H9 (cell line): ENCODE data around the gene DPM2. TPM values are rescaled to one million over a fixed set of nuclear protein-coding genes. Genes with fewer than 3 reads are reported as not detected.

Experiments
- DNase-seq: peaks from one replicate; pipeline ENCODE4 v3.0.0-alpha.2; 2017
- H2AFZ ChIP-seq: one replicate; pipeline ENCODE4 v1.6.1; 2013; ENCODE audit warnings: mild to moderate bottlenecking, low read length, control low read depth, moderate library complexity
- H2AK5ac ChIP-seq: 2 replicates; pipeline ENCODE4 v1.6.1; 2013; ENCODE audit warnings: low read length, control low read depth, mixed read lengths; ENCODE audit not compliant: insufficient read length
- H2BK120ac ChIP-seq: one replicate; pipeline ENCODE4 v1.6.1; 2013; ENCODE audit warnings: low read depth, mild to moderate bottlenecking, low read length, control low read depth, inconsistent platforms; ENCODE audit not compliant: poor library complexity, severe bottlenecking
- H2BK12ac ChIP-seq: 2 replicates; pipeline ENCODE4 v1.6.1; 2013; ENCODE audit warnings: low read length, control low read depth, mixed read lengths, low read depth; ENCODE audit not compliant: insufficient read length
- H2BK15ac ChIP-seq: 2 replicates; pipeline ENCODE4 v1.6.1; 2013; ENCODE audit warnings: low read depth, low read length, control low read depth
- H2BK20ac ChIP-seq: one replicate; pipeline ENCODE4 v1.6.1; 2013; ENCODE audit warnings: low read depth, mild to moderate bottlenecking, low read length, control low read depth, inconsistent platforms; ENCODE audit not compliant: poor library complexity, severe bottlenecking
- H2BK5ac ChIP-seq: 2 replicates; pipeline ENCODE4 v1.6.1; 2013; ENCODE audit warnings: low read length, control low read depth, mixed read lengths; ENCODE audit not compliant: insufficient read length
- H3K14ac ChIP-seq: 2 replicates; pipeline ENCODE4 v1.6.1; 2013; ENCODE audit warnings: low read length, control low read depth; ENCODE audit not compliant: insufficient read depth
- H3K18ac ChIP-seq: 2 replicates; pipeline ENCODE4 v1.6.1; 2013; ENCODE audit warnings: low read depth, mild to moderate bottlenecking, mixed read lengths, low read length, control low read depth; ENCODE audit not compliant: insufficient read length
- H3K23ac ChIP-seq: 2 replicates; pipeline ENCODE4 v1.6.1; 2013; ENCODE audit warnings: low read length, control low read depth, mixed read lengths, low read depth; ENCODE audit not compliant: insufficient read length
- H3K23me2 ChIP-seq: 2 replicates; pipeline ENCODE4 v1.6.1; 2013; ENCODE audit warnings: low read depth, mild to moderate bottlenecking, mixed read lengths, low read length, control low read depth; ENCODE audit not compliant: insufficient read length, poor library complexity, severe bottlenecking
- H3K27ac ChIP-seq: 2 replicates; pipeline ENCODE4 v1.5.1; 2013; ENCODE audit warnings: low read length, control low read depth, mixed read lengths, low read depth; ENCODE audit not compliant: insufficient read length
- H3K27me3 ChIP-seq: 2 replicates; pipeline ENCODE4 v1.6.1; 2013; ENCODE audit warnings: low read length, control low read depth, inconsistent platforms; ENCODE audit not compliant: insufficient read depth
- H3K4ac ChIP-seq: 2 replicates; pipeline ENCODE4 v1.6.1; 2013; ENCODE audit warnings: low read depth, mild to moderate bottlenecking, control low read depth, inconsistent platforms, low read length, moderate library complexity
- H3K4me1 ChIP-seq: 2 replicates; pipeline ENCODE4 v1.6.1; 2013; ENCODE audit warnings: low read length, control low read depth, inconsistent platforms; ENCODE audit not compliant: insufficient read depth
- H3K4me2 ChIP-seq: 2 replicates; pipeline ENCODE4 v1.6.1; 2013; ENCODE audit warnings: low read length, control low read depth, mixed read lengths; ENCODE audit not compliant: insufficient read length, insufficient read depth
- H3K56ac ChIP-seq: 2 replicates; pipeline ENCODE4 v1.6.1; 2013; ENCODE audit warnings: low read depth, mild to moderate bottlenecking, mixed read lengths, low read length, control low read depth; ENCODE audit not compliant: insufficient read length
- H3K79me1 ChIP-seq: 2 replicates; pipeline ENCODE4 v1.6.1; 2013; ENCODE audit warnings: low read depth, mild to moderate bottlenecking, moderate library complexity, low read length, control low read depth, inconsistent platforms; ENCODE audit not compliant: insufficient read depth, poor library complexity, severe bottlenecking
- H3K79me2 ChIP-seq: 2 replicates; pipeline ENCODE4 v1.6.1; 2013; ENCODE audit warnings: low read length, control low read depth, inconsistent platforms; ENCODE audit not compliant: insufficient read depth
- H3K9ac ChIP-seq: 2 replicates; pipeline ENCODE4 v1.6.1; 2013; ENCODE audit warnings: low read length, control low read depth, mixed read lengths; ENCODE audit not compliant: insufficient read length; ENCODE audit errors: extremely low read depth
- H3K9me3 ChIP-seq: one replicate; pipeline ENCODE4 v1.6.1; 2013; ENCODE audit warnings: low read depth, low read length, inconsistent platforms; ENCODE audit not compliant: control insufficient read depth
- H3T11ph ChIP-seq: one replicate; pipeline ENCODE4 v1.6.1; 2013; ENCODE audit warnings: mild to moderate bottlenecking, low read length, control low read depth, inconsistent platforms
- H4K20me1 ChIP-seq: one replicate; pipeline ENCODE4 v1.6.1; 2013; ENCODE audit not compliant: control insufficient read depth, insufficient read length, insufficient read depth
- H4K5ac ChIP-seq: 2 replicates; pipeline ENCODE4 v1.6.1; 2013; ENCODE audit warnings: low read depth, mild to moderate bottlenecking, mixed read lengths, low read length, control low read depth; ENCODE audit not compliant: insufficient read length
- H4K8ac ChIP-seq: replicated peaks from 2 replicates; pipeline ENCODE4 v1.6.1; 2013; ENCODE audit warnings: low read length, control low read depth, mixed read lengths, low read depth; ENCODE audit not compliant: insufficient read length
- H4K91ac ChIP-seq: 2 replicates; pipeline ENCODE4 v1.6.1; 2013; ENCODE audit warnings: low read depth, mild to moderate bottlenecking, moderate library complexity, mixed read lengths, low read length, control low read depth; ENCODE audit not compliant: insufficient read length
- H3K27ac Mint-ChIP-seq, 3 experiments: 2 replicates in 2 of 3; 3 replicates in 1 of 3; pipeline ENCODE4 v1.8.0; 2020 to 2021; ENCODE audit warnings: mixed read lengths in 3 of 3, mild to moderate bottlenecking in 1 of 3, moderate library complexity in 1 of 3
- H3K27me3 Mint-ChIP-seq: 2 replicates; pipeline ENCODE4 v1.8.0; 2021; ENCODE audit warnings: low read depth, mild to moderate bottlenecking, moderate library complexity, mixed read lengths
- H3K36me3 Mint-ChIP-seq, 3 experiments: 2 replicates in 2 of 3; 3 replicates in 1 of 3; pipeline ENCODE4 v1.8.0; 2020 to 2021; ENCODE audit warnings: low read depth in 3 of 3, mixed read lengths in 3 of 3; ENCODE audit not compliant: insufficient read depth in 1 of 3
- H3K4me1 Mint-ChIP-seq, 2 experiments: 2 replicates each; pipeline ENCODE4 v1.8.0; 2020; ENCODE audit warnings: mixed read lengths in 2 of 2
- H3K4me3 Mint-ChIP-seq, 2 experiments: 2 replicates in 1 of 2; 3 replicates in 1 of 2; pipeline ENCODE4 v1.8.0; 2020 to 2021; ENCODE audit warnings: mild to moderate bottlenecking in 2 of 2, mixed read lengths in 2 of 2, moderate library complexity in 1 of 2
- H3K9me3 Mint-ChIP-seq, 2 experiments: 2 replicates in 1 of 2; 3 replicates in 1 of 2; pipeline ENCODE4 v1.8.0; 2020; ENCODE audit warnings: mild to moderate bottlenecking in 2 of 2, mixed read lengths in 2 of 2, moderate library complexity in 1 of 2
- CTCF ChIP-seq: fragments of 200-600 bp; sonication (generic); conservative IDR thresholded peaks from 3 replicates; pipeline ENCODE4 v1.8.0; 2021; ENCODE audit warnings: antibody characterized with exemption, mild to moderate bottlenecking
- WGBS: extraction: QIAGEN DNeasy Blood & Tissue Kit; methylation state at CpG from one replicate; pipeline ENCODE4 v1.1.7; 2013; ENCODE audit warnings: missing lambda C conversion rate, low lambda C conversion rate, mixed read lengths; ENCODE audit not compliant: insufficient read length; ENCODE audit errors: extremely low coverage; 5-methylcytosine and 5-hydroxymethylcytosine counted together
- total RNA-seq: library from RNA; stranded (reverse); gene quantifications from 2 replicates; pipeline ENCODE4 v1.2.1, GENCODE V29; 2021

The DPM2 gene
- total RNA-seq, 1 experiment from 2014 or later, result 46.1 TPM

- no peak overlapping the region for H3K23ac ChIP-seq
- no peak overlapping the region for H3K27ac ChIP-seq
- no peaks in the 10 kb centered on the region for H3K79me2 ChIP-seq
- H4K8ac ChIP-seq, result no peak overlapping the region
- no peaks in the 10 kb centered on the region for H3K9me3 Mint-ChIP-seq
- no peak overlapping the region for H3K9ac ChIP-seq
- peaks cover 15 to 17% of the 10 kb centered on the region in 2 experiments for H3K4me1 Mint-ChIP-seq
- H3K14ac ChIP-seq, result no peak overlapping the region
- H3K18ac ChIP-seq, result no peak overlapping the region
- no peak overlapping the region for H2AK5ac ChIP-seq
- H3K27me3 ChIP-seq, result peaks cover 2% of the 10 kb centered on the region; the same call in 1 of the 2 replicates
- no peak overlapping the region for H3K56ac ChIP-seq
- no peaks in the 10 kb centered on the region for H3K9me3 ChIP-seq
- H2BK15ac ChIP-seq, result no peak overlapping the region
- no peak overlapping the region for H3K4me2 ChIP-seq
- H3T11ph ChIP-seq, result no peak overlapping the region
- H2BK120ac ChIP-seq, result no peak overlapping the region
- no peak overlapping the region for H4K5ac ChIP-seq
- no peak overlapping the region for H3K27ac Mint-ChIP-seq
- H3K27me3 Mint-ChIP-seq, result peaks cover 13% of the 10 kb centered on the region
- H3K23me2 ChIP-seq, result peaks cover 5% of the 10 kb centered on the region
- H3K4ac ChIP-seq, result no peak overlapping the region
- no peak overlapping the region for H4K91ac ChIP-seq
- H3K79me1 ChIP-seq, result no peaks in the 10 kb centered on the region
- H2AFZ ChIP-seq, result no peak overlapping the region
- H4K20me1 ChIP-seq, result peaks cover 2% of the 10 kb centered on the region
- peaks cover 9 to 19% (median 9%) of the 10 kb centered on the region in 3 experiments for H3K36me3 Mint-ChIP-seq
- H2BK12ac ChIP-seq, result no peak overlapping the region
- no peak for TF ChIP-seq CTCF
- H2BK20ac ChIP-seq, result no peak overlapping the region
- no CpG with 5 or more reads among the region's 5 CpGs for WGBS
- H3K4me1 ChIP-seq, result peaks cover 2% of the 10 kb centered on the region; the same call in 1 of the 2 replicates
- H3K4me3 Mint-ChIP-seq, result no peak overlapping the region; a peak in 1 of 5 replicates
- no peak for DNase-seq
- H2BK5ac ChIP-seq, result no peak overlapping the region
These were observed 22.3 kb downstream of the DPM2 start for GRCh38 chr9:127915325-127915752.
